Psoas muscle (tissue), 8 donors: ENCODE measurements around the gene ANKMY2. TPM values are rescaled to one million over a fixed set of nuclear protein-coding genes. Genes with fewer than 3 reads are reported as not detected.

Experiments
- ATAC-seq, 4 donors: fragments of 200-7000 bp; cut with Tn5 transposase; one replicate each; pipeline ENCODE4 v1.9.1; 2020; ENCODE audit warnings: moderate library complexity in 3 of 4, mild to moderate bottlenecking in 2 of 4
- DNase-seq, 2 donors: peaks; one replicate each; pipeline ENCODE4 v3.0.0-alpha.2; 2020
- H3K27ac ChIP-seq: fragments of 200-600 bp; one replicate; pipeline ENCODE4 v1.8.0; 2022
- H3K27me3 ChIP-seq, 3 donors: fragments of 200-600 bp in 1 of 3; one replicate each; pipeline versions ENCODE4 v1.6.1 to v1.8.0; 2013 to 2022; ENCODE audit warnings: low read length in 2 of 3, mild to moderate bottlenecking in 2 of 3, moderate library complexity in 1 of 3; ENCODE audit not compliant: insufficient read depth in 3 of 3
- H3K36me3 ChIP-seq, 2 donors: fragments of 200-600 bp in 1 of 2; one replicate each; pipeline versions ENCODE4 v1.6.1 to v1.8.0; 2013 to 2022; ENCODE audit warnings: low read depth in 1 of 2, mild to moderate bottlenecking in 1 of 2, moderate library complexity in 1 of 2; ENCODE audit not compliant: insufficient read depth in 1 of 2
- H3K4me1 ChIP-seq: fragments of 200-600 bp; one replicate; pipeline ENCODE4 v1.8.0; 2022
- H3K4me3 ChIP-seq: fragments of 200-600 bp; one replicate; pipeline ENCODE4 v1.8.0; 2022; ENCODE audit warnings: mild to moderate bottlenecking
- H3K9me3 ChIP-seq: fragments of 200-600 bp; one replicate; pipeline ENCODE4 v1.8.0; 2022
- CTCF ChIP-seq: fragments of 200-600 bp; IDR thresholded peaks from one replicate; pipeline ENCODE4 v1.8.0; 2022; ENCODE audit warnings: antibody characterized with exemption
- WGBS, 3 donors: extraction: QIAGEN DNeasy Blood & Tissue Kit; methylation state at CpG; one replicate each; pipeline versions ENCODE4 v1.1.6 to v1.1.7; 2013; 5-methylcytosine and 5-hydroxymethylcytosine counted together
- intact Hi-C, 2 donors: fragments of 100-400 bp; cut with DNase I; formaldehyde crosslinking; loops; one replicate each; pipeline versions ENCODE4 v1.11.0 to v1.14.2; 2022
- polyA plus RNA-seq, 3 donors: library from polyadenylated mRNA; stranded (reverse); fragments of 200-250 nt; gene quantifications; one replicate each; pipeline ENCODE4 v1.2.3, GENCODE V29; 2013
- total RNA-seq, 4 donors: library from RNA; stranded (reverse); fragmentation: NEBNext Ultra II Directional in 2 of 4; extraction: Animal tissue kit (Norgen Biotek cat#: 25700) in 2 of 4; gene quantifications; one replicate each; pipeline versions ENCODE4 v1.2.1 to v1.2.4, GENCODE V29; 2021 to 2023
- donor health status: healthy with polysubstance abuse.
- donor health status: DM: no; HTN: no; CAD: no; lungs with moderate emphysema.
- donor health status: Bipolar disorder and iron deficiency.
- donor health status: healthy.
- donor health status: DM: yes; HTN: yes; CAD: no.
- donor health status: DM: no; HTN: no; CAD: no.
- donor health status: DM: no; HTN: no; CAD: no.
- donor health status: DM: yes; HTN: yes; CAD: no.

Gene ANKMY2
- total and polyA plus RNA-seq, 7 donors: 4.5 to 16.2 (median 9.9) TPM

DNA sequence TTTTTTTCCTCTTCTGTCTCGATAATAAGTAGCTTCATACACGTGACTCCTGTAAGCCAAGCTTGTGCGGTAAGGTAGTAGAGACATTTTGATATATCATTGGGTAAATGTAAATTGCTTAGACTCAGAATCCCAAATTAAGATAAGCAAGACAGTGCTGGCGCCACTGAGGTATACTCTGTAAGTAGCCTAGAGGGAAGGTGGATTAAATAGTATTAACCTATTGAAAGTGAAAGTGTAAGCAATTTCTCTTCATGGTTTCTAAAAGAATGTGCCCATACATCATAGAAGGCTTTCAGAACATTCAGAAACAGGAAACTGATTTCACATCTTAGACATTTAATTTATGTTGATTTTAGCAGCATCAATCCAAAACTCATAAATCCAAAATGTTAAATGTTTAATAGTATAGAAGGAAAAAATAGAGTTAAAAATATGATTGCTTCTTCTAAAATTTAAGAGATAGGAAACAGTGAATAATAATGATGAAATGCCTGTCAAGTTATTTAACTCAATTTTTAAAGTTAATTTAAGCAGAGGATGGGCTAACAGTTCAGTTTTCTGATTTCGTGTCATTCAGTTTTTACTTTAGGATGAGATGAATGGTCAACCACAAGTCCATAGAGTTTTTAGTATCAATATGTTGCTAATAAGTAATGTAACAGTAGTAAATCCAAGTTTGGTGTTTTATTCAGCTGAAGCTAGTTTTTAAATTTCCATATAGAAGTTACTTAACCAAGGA lies 82.1 kb downstream of the ANKMY2 start:
- Histone ChIP-seq H3K36me3 (no peaks in the 10 kb centered on the region), H3K4me1 (no peaks in the 10 kb centered on the region), H3K27ac (no peak overlapping the region), H3K4me3 (no peak overlapping the region), H3K27me3 (no peaks in the 10 kb centered on the region), H3K9me3 (no peaks in the 10 kb centered on the region)
- TF ChIP-seq CTCF: no peak
- DNase-seq (no peak), ATAC-seq (no peak)
- 81 to 87% (median 86%) methylated on average over 5 of the region's 5 CpGs for WGBS, 3 donors
- intact Hi-C loops: loop anchor here (2.0 to 10.0 kb wide), 4 partner anchors 131 to 485 kb away; no protein-coding TSS in a partner anchor

DNA sequence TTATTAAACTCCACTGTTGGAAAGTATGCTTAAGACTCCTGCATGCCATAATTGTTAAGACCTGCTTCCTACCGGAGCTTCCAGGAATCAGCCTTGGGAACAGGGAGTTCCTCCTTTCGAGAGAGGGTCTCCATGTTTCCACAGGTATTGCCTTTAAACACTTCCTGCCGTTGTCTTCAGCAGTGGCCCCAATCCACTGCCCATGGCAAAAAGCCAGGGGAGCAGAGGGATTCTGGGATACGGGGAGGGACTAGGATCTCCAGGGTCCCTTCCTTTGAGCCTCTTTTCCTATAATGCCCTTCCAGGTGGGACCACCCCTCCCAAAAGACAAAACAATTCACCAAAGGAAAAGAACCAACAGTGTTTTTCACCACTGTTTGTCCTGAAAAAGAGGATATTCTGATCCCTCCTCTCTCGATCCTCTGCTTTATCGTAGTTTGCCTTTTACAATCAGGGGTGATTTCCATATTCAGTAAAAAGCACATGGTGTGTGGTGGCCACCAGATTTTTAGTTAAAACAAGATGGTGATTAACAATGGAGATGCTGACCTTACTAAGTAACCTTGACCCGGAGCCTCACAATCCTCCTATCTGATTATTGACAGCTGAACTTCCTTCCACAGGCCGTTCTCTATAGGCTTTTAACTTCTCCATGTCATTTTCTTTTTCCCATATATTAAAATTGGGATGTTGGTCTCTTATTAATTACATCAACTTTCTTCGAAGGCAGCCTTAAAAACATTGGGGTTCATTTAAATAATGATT lies 82.9 kb downstream of the ANKMY2 start:
- H3K4me1 ChIP-seq: no peaks in the 10 kb centered on the region
- H3K27me3 ChIP-seq: no peaks in the 10 kb centered on the region
- intact Hi-C loops: loop anchor here in 1 of 2 donors (5.0 to 10.0 kb wide), 2 partner anchors 130 to 448 kb away; no protein-coding TSS in a partner anchor
- no peak for DNase-seq
- TF ChIP-seq CTCF: no peak
- no peaks in the 10 kb centered on the region for H3K9me3 ChIP-seq
- no peak for ATAC-seq
- WGBS, 3 donors: 81 to 85% (median 81%) methylated on average over 9 of the region's 9 CpGs
- no peak overlapping the region for H3K27ac ChIP-seq
- H3K36me3 ChIP-seq: no peaks in the 10 kb centered on the region
- no peak overlapping the region for H3K4me3 ChIP-seq

DNA sequence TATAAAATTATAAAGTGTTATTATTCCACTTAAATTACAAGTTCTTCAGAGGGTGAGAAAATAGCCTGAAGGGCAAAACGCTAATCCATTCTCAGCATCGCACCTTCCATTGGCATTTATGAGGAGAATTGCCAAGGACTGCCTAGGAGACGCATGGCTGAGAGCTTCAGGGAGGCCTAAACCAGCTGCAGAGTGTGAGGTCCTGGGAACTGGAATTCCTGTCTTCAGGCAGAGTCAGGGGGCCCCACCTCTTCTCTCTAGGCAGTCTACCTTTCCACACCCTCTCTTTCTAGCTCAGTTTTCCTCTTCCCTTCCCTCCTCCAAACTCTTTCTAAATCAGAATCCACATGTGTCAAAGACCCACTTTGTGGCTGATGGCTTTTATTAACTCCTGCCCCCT lies 83.6 kb downstream of the ANKMY2 start:
- Histone ChIP-seq H3K36me3 (no peaks in the 10 kb centered on the region), H3K4me1 (no peaks in the 10 kb centered on the region), H3K27ac (no peak overlapping the region), H3K9me3 (no peaks in the 10 kb centered on the region), H3K27me3 (no peaks in the 10 kb centered on the region), H3K4me3 (no peak overlapping the region)
- DNase-seq (no peak), ATAC-seq (no peak)
- intact Hi-C loops: loop anchor here in 1 of 2 donors (5.0 to 10.0 kb wide), 2 partner anchors 130 to 447 kb away; no protein-coding TSS in a partner anchor
- no peak for TF ChIP-seq CTCF
- 77 to 85% (median 81%) methylated on average over 3 of the region's 3 CpGs for WGBS, 3 donors

DNA sequence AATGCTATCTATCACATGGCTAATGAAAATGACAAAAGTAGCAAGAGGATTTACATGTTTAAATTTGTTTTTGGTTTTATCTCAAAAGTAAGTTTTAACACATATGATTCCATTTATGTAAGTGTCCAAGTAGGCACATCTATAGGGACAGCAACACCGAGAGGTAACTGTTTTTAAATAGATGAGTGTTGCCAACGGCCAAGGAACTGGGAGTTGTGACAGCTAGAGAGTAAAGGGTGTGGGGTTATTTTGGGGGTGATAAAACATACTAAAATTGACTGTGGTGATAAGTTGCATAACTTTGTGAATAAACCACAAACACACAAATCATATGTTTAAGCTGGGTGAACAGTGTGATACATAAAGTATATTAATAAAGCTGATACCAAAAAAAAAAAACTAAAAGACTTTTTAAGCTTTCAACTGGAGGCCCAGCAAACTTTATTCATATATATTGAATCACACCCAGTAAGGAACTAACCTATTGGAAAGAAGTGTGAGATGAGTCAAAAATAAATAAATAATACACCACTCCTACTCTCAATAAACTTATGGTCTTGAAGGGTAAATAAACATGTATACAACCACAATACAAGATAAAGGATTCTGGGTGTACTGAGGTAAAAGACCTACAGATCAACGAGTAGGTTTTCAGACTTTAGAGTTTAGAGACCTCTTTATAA lies 85.9 kb downstream of the ANKMY2 start:
- no peak overlapping the region for H3K27ac ChIP-seq
- 69 to 85% (median 74%) methylated on average over 3 of the region's 3 CpGs for WGBS, 3 donors
- no peaks in the 10 kb centered on the region for H3K9me3 ChIP-seq
- no peaks in the 10 kb centered on the region for H3K4me1 ChIP-seq
- no peaks in the 10 kb centered on the region for H3K36me3 ChIP-seq
- H3K4me3 ChIP-seq: no peak overlapping the region
- no peak for TF ChIP-seq CTCF
- intact Hi-C loops: loop anchor here in 1 of 2 donors (5.0 to 10.0 kb wide), 2 partner anchors 127 to 445 kb away; no protein-coding TSS in a partner anchor
- DNase-seq: no peak
- no peaks in the 10 kb centered on the region for H3K27me3 ChIP-seq
- ATAC-seq: no peak
